Neural cell (in vitro differentiated cells): ENCODE data around the gene ZNF716. TPM values are rescaled to one million over a fixed set of nuclear protein-coding genes. Genes with fewer than 3 reads are reported as not detected.

Experiments
- H2AFZ ChIP-seq: fragments of 200-600, 300-800 bp; sonication (generic), shearing (Covaris generic); 2 replicates; pipeline ENCODE4 v1.6.0; 2014; ENCODE audit warnings: low read depth, mild to moderate bottlenecking, antibody characterized with exemption, low read length, moderate library complexity
- H3F3A ChIP-seq: fragments of 200-600 bp; shearing (Covaris generic); 2 replicates; pipeline ENCODE4 v1.6.1; 2016; ENCODE audit warnings: mild to moderate bottlenecking, moderate library complexity, mixed read lengths, antibody characterized with exemption, low read length; ENCODE audit not compliant: insufficient read depth, poor library complexity, severe bottlenecking
- H3K27ac ChIP-seq: fragments of 200-600, 300-800 bp; sonication (generic), shearing (Covaris generic); 2 replicates; pipeline ENCODE4 v1.5.1; 2014; ENCODE audit warnings: mild to moderate bottlenecking, low read length, moderate library complexity
- H3K27me3 ChIP-seq: fragments of 300-800, 200-600 bp; sonication (generic), shearing (Covaris generic); 2 replicates; pipeline ENCODE4 v1.6.0; 2014; ENCODE audit warnings: mild to moderate bottlenecking, low read depth, low read length, moderate library complexity; ENCODE audit not compliant: insufficient read depth
- H3K36me3 ChIP-seq: fragments of 300-800, 200-600 bp; sonication (generic), shearing (Covaris generic); 2 replicates; pipeline ENCODE4 v1.5.1; 2014; ENCODE audit warnings: mild to moderate bottlenecking, antibody characterized with exemption, low read length, moderate library complexity; ENCODE audit not compliant: insufficient read depth
- H3K4me2 ChIP-seq: fragments of 300-800, 200-600 bp; sonication (generic), shearing (Covaris generic); 2 replicates; pipeline ENCODE4 v1.6.0; 2014; ENCODE audit warnings: mild to moderate bottlenecking, low read length
- H3K4me3 ChIP-seq: fragments of 300-800, 200-600 bp; sonication (generic), shearing (Covaris generic); 2 replicates; pipeline ENCODE4 v1.5.1; 2014; ENCODE audit warnings: mild to moderate bottlenecking, low read length, moderate library complexity
- H3K79me2 ChIP-seq: fragments of 200-600 bp; shearing (Covaris generic); replicated peaks from 2 replicates; pipeline ENCODE4 v1.6.0; 2014; ENCODE audit warnings: mild to moderate bottlenecking, low read length, moderate library complexity; ENCODE audit not compliant: insufficient read depth
- H3K9ac ChIP-seq: fragments of 300-800, 200-600 bp; sonication (generic), shearing (Covaris generic); 2 replicates; pipeline ENCODE4 v1.6.1; 2016; ENCODE audit warnings: mild to moderate bottlenecking, low read length, mixed read lengths
- H3K9me2 ChIP-seq: fragments of 200-600 bp; shearing (Covaris generic); 2 replicates; pipeline ENCODE4 v1.6.1; 2016; ENCODE audit warnings: mild to moderate bottlenecking, low read length, mixed read lengths; ENCODE audit not compliant: insufficient read depth
- H3K9me3 ChIP-seq: fragments of 200-600, 300-800 bp; sonication (generic), shearing (Covaris generic); 2 replicates; pipeline ENCODE4 v1.6.1; 2016; ENCODE audit warnings: mild to moderate bottlenecking, mixed run types, low read length, moderate library complexity, mixed read lengths
- H4K20me1 ChIP-seq: fragments of 200-600 bp; shearing (Covaris generic); 2 replicates; pipeline ENCODE4 v1.6.1; 2016; ENCODE audit warnings: mild to moderate bottlenecking, mixed run types; ENCODE audit not compliant: insufficient read depth
- CTCF ChIP-seq: fragments of 450-650 bp; IDR thresholded peaks from 2 replicates; pipeline ENCODE4 v1.5.1; 2014; ENCODE audit warnings: antibody characterized with exemption, mild to moderate bottlenecking, moderate library complexity; ENCODE audit not compliant: poor library complexity, severe bottlenecking
- EP300 ChIP-seq: fragments of 450-650 bp; conservative IDR thresholded peaks from 2 replicates; pipeline ENCODE4 v1.6.1; 2014; ENCODE audit warnings: antibody characterized with exemption, mild to moderate bottlenecking, moderate library complexity; ENCODE audit not compliant: poor library complexity, severe bottlenecking
- EZH2 ChIP-seq: fragments of 200-600, 300-800 bp; shearing (Covaris generic), sonication (generic); IDR thresholded peaks from 2 replicates; pipeline ENCODE4 v1.6.1; 2014; ENCODE audit warnings: antibody characterized with exemption, low read length, borderline replicate concordance, mild to moderate bottlenecking; ENCODE audit not compliant: insufficient read depth, poor library complexity, severe bottlenecking
- MXI1 ChIP-seq: fragments of 450-650 bp; conservative IDR thresholded peaks from 2 replicates; pipeline ENCODE4 v1.6.1; 2014; ENCODE audit warnings: antibody characterized with exemption, mild to moderate bottlenecking; ENCODE audit not compliant: poor library complexity, severe bottlenecking
- POLR2AphosphoS5 ChIP-seq: IDR thresholded peaks from 2 replicates; pipeline ENCODE4 v1.6.1; 2012
- RAD21 ChIP-seq: fragments of 450-650 bp; conservative IDR thresholded peaks from 2 replicates; pipeline ENCODE4 v1.6.1; 2014; ENCODE audit warnings: antibody characterized with exemption, mild to moderate bottlenecking, moderate library complexity
- REST ChIP-seq: IDR thresholded peaks from 2 replicates; pipeline ENCODE4 v1.6.1; 2012; ENCODE audit warnings: borderline replicate concordance
- SMC3 ChIP-seq: fragments of 450-650 bp; conservative IDR thresholded peaks from 2 replicates; pipeline ENCODE4 v1.6.1; 2014; ENCODE audit warnings: antibody characterized with exemption, mild to moderate bottlenecking, moderate library complexity; ENCODE audit not compliant: poor library complexity
- TAF1 ChIP-seq: IDR thresholded peaks from 2 replicates; pipeline ENCODE4 v1.6.1; 2012; ENCODE audit warnings: low read depth
- polyA plus RNA-seq: library from polyadenylated mRNA; depleted of rRNA; stranded (reverse); fragments of >200 nt; gene quantifications from 2 replicates; pipeline ENCODE4 v1.2.3, GENCODE V29; 2014

The ZNF716 gene
- polyA plus RNA-seq, 1 donor from 2014 or later, result not detected

GRCh38 chr7:57413529-57414398, 36.2 kb upstream of the ZNF716 start:
- Histone ChIP-seq H3K9ac (no peak overlapping the region), H3K4me2 (no peak overlapping the region), H3K79me2 (no peaks in the 10 kb centered on the region), H3K9me2 (no peaks in the 10 kb centered on the region), H3K9me3 (peaks cover 22% of the 10 kb centered on the region), H3F3A (no peaks in the 10 kb centered on the region), H2AFZ (no peak overlapping the region), H3K4me3 (no peak overlapping the region), H3K36me3 (no peaks in the 10 kb centered on the region), H4K20me1 (no peaks in the 10 kb centered on the region), H3K27ac (no peak overlapping the region), H3K27me3 (no peaks in the 10 kb centered on the region)
- TF ChIP-seq EZH2, result no peak
- TF ChIP-seq TAF1, result no peak
- no peak for TF ChIP-seq REST
- TF ChIP-seq POLR2AphosphoS5, result no peak
- no peak for TF ChIP-seq CTCF
- no peak for TF ChIP-seq SMC3
- TF ChIP-seq MXI1, result no peak
- no peak for TF ChIP-seq EP300
- no peak for TF ChIP-seq RAD21

- H4K20me1 ChIP-seq, result no peaks in the 10 kb centered on the region
- no peak for TF ChIP-seq EZH2
- no peak for TF ChIP-seq TAF1
- TF ChIP-seq EP300, result no peak
- no peak for TF ChIP-seq REST
- no peak for TF ChIP-seq SMC3
- TF ChIP-seq CTCF, result no peak
- no peak for TF ChIP-seq MXI1
- no peak for TF ChIP-seq RAD21
- no peak for TF ChIP-seq POLR2AphosphoS5
- no peak overlapping the region for H3K27ac ChIP-seq
- peaks cover 22% of the 10 kb centered on the region for H3K9me3 ChIP-seq
- no peak overlapping the region for H3K9ac ChIP-seq
- no peaks in the 10 kb centered on the region for H3K36me3 ChIP-seq
- H3K9me2 ChIP-seq, result no peaks in the 10 kb centered on the region
- no peaks in the 10 kb centered on the region for H3K79me2 ChIP-seq
- no peak overlapping the region for H3K4me2 ChIP-seq
- H3K4me3 ChIP-seq, result no peak overlapping the region
- no peaks in the 10 kb centered on the region for H3K27me3 ChIP-seq
- H2AFZ ChIP-seq, result no peak overlapping the region
- no peaks in the 10 kb centered on the region for H3F3A ChIP-seq
Observed at GRCh38 chr7:57414415-57414814, 35.6 kb upstream of the ZNF716 start.
